MV-4-11 (cell line): ENCODE measurements around the gene DHRS1.

Source experiments
- DNase-seq: peaks from one replicate; lab custom pipeline; 2025; lab: John Stamatoyannopoulos, UW

DHRS1 gene

GRCh38 chr14:24282736-24283135 lies 16.8 kb downstream of the DHRS1 start:
- no peak for DNase-seq

DNA sequence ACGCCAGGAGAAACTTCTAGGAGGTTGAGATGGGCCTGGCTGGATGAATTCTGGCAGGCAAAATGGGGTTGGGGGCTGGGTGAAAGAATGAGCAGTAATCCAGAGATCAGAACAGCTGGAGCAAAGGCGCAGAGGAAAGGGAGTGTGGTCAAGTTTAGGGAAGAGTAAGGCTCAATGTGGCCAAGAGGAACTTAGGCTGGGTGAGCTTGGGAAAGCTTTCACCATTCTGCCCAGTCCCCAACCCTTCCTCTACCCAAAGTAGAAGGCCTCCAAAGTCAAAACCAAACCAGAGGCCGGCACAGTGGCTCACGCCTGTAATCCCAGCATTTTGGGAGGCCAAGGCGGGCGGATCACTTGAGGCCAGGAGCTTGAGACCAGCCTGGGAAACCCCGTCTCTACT lies 17.9 kb downstream of the DHRS1 start:
- DNase-seq, result peak; percentile 34

- DNase-seq, result no peak
These were observed 18.7 kb downstream of the DHRS1 start for GRCh38 chr14:24280797-24281460.

GRCh38 chr14:24279301-24280186 lies 20.0 kb downstream of the DHRS1 start:
- DNase-seq, result peak; percentile 32

DNA sequence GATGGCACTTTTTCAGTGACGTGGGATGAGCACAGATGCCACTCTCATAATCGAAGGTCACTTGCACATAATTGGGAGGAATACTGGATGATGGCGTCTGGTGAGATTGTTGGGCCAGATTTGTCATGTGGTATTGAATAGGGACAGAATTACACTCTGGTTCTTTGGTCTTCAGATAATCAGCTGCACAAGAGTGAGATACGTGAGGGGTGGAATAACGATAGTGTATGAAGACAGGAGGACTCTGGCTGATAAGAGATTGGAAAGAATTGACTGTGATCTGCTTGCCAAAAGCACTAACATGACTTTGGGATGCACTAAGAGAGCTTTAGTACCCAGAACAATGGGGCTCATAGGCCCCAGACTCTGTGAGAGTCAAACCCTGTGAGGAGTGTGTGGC lies 21.2 kb downstream of the DHRS1 start:
- no peak for DNase-seq

DNA sequence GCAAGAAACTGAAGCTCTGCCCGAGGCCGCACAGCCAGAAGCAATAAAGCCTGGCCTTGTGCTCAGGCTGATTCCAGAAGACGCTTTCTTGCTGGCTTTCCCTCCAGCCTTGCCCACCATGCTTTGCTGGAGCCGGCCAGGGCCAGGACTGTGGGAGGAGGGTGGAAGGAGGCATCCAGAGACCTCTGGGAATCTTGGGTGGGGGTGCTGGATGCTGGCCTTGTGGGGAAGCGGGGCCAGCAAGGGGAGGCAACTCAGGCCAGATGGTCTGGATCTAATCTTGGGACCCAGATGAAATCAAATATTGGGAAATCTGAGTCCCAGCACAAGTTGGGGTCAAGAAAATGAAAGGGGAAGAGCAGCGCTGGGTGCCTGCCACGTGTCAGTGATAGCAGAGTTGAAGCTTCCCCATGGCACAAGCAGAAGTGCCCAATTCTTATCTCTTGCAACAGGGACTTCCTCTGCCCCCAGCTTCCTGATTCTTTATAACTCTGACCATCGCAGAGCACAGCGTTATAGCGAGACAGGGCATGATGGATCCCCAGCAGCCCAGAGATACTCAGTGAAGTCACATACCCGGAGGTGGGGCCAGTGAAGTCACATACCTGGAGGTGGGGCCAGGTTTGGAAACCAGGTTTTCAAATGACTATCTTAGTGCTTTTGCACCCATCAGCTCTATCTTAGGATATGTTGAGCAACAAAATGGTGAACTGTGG lies 21.8 kb downstream of the DHRS1 start:
- peak; percentile 94 for DNase-seq

- no peak for DNase-seq
These were observed 22.5 kb downstream of the DHRS1 start for GRCh38 chr14:24277071-24277470.

- DNase-seq, result peak; percentile 87
These were observed 25.5 kb downstream of the DHRS1 start for GRCh38 chr14:24274101-24274543.

DNA sequence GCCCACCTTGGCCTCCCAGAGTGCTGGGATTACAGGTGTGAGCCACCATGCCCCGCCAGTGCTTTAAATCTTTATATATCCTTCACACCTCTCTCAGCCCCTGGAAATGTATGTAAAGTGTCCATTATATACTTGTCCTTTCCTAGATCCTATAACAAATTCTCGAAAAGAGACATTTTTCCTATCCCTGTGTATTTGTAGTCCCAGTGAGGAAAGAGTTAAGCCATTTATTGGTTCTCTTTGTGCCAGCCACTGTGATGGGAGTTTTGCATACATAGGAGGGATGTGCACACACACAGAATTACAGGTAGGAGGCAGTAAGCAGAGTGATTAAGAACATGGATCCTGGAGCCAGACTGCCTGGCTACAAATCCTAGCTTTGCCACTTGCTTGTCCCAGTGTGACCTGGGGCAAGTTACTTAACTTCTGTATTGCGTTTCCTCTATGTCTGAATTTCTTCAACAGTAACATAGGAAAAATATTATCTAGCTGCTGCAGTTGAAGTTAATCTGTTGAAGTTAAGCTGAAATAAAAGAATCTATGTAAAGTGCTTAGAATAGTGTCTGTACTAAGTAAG lies 26.1 kb downstream of the DHRS1 start:
- DNase-seq, result no peak

DNA sequence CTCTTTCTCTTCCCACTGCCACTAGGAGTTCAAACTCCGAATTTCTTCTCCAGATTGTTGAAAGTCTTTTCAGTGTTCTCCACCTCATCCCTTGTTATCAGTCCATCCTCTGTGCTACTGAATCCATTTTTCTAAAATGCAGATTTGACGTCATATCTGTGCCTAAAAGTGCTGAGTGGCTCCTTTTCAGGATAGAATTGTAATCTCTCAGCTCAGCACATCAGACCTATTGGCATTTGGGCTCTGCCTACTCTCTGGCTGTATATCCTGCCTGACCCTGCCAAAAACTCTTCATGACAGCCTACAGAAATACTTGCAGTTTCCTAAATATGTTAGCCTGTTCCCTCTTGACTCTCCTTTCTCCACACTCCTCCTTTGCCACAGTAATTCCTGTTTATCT lies 27.1 kb downstream of the DHRS1 start:
- DNase-seq, result no peak

DNA sequence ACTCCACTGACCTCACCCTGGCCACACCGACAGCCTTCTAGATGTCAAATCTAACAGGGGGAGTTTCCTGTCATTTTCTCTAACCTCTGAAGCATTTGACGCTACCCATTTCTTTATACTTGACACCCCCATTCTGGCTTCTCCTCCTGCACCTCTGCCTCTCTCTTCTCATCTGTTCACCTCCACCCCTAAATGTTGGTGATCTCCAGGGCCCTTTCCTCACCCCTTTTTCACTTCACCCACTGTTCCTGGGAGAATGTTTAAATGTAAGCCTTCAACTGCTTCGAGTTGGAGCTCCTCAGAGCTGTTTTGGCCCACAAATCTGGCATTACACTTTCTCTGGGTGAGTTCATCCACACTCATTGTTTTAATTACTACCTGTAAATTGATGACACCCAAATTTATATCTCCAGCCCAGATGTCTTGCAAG lies 27.7 kb downstream of the DHRS1 start:
- no peak for DNase-seq

GRCh38 chr14:24271134-24271833 lies 28.3 kb downstream of the DHRS1 start, which contains the start of gene RABGGTA:
RABGGTA (minus strand) TSS chr14:24271597; CDS start chr14:24271115, 482 bp downstream.
- peak; percentile 79 for DNase-seq

- DNase-seq, result no peak
These were observed 28.9 kb downstream of the DHRS1 start for GRCh38 chr14:24270537-24271133.

- no peak for DNase-seq
These were observed 29.6 kb downstream of the DHRS1 start for GRCh38 chr14:24269910-24270536.

GRCh38 chr14:24269368-24269767 lies 30.2 kb downstream of the DHRS1 start:
- DNase-seq, result no peak

GRCh38 chr14:24268225-24268624 lies 31.4 kb downstream of the DHRS1 start:
- DNase-seq, result no peak

DNA sequence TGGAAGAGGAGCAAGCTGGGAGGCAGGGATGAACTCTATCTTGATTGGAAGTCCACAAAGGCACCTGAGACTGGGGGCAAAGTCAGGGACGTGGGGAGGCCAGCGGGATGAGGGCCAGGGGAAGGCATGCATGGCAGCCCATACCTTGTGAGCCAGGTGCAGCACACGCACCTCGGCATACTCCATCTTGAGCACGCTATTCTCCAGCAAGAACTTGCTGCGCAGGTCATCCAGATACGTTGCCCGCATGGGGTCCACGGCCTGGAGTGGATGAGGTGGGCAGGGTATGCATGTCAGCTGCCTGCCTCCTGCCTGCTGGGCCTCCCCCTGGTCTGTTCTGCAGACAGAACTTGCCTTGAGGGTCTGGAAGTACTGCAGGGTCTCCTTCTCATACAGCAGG lies 32.1 kb downstream of the DHRS1 start:
- DNase-seq, result no peak

GRCh38 chr14:24266344-24267244 lies 33.0 kb downstream of the DHRS1 start:
- DNase-seq, result no peak

DNA sequence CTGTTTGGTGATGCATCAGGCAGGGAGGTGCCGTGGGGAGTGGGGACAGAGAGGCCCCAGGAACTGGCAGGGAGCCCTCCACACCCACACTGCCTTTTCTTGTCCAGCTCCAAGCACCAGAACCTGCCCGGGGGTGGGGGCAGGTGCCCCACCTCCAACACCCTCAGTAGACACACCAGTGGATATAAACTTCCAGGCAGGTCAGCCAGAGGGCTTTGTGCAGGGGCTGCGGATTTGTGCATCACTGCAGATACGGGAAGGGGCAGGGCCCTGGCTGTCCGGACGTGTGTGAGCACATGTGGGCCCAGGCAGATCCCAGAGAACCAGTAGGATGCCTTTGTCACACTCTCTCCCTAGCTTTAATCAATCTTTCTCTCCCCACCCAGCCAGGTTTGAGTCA lies 35.3 kb downstream of the DHRS1 start:
- DNase-seq, result no peak

GRCh38 chr14:24263848-24264247 lies 35.7 kb downstream of the DHRS1 start:
- no peak for DNase-seq
